ENCODE measurements around the gene DYNLT1.
"Not testable (repeated sequence)": the region's sequence is repeated elsewhere in the genome, so short reads cannot be mapped to it uniquely, and the experiment has no call there.

Gene DYNLT1

GRCh38 chr6:158656986-158657385, 12.4 kb upstream of the DYNLT1 start:
- not testable (repeated sequence) for H3K27me3 ChIP-seq (ENCODE audit: insufficient read depth, low read length); H3K9me3 ChIP-seq (ENCODE audit: low read length); H3K4me3 ChIP-seq (ENCODE audit: low read length); H3K36me3 ChIP-seq (ENCODE audit: insufficient read depth, low read length); H3K4me1 ChIP-seq (ENCODE audit: insufficient read depth, low read length); H2AFZ ChIP-seq (ENCODE audit: low read depth, low read length)

- Histone ChIP-seq H3K36me3 (ENCODE audit: insufficient read depth, low read length) (no peaks in the 10 kb centered on the region), H3K27me3 (ENCODE audit: insufficient read depth, low read length) (no peaks in the 10 kb centered on the region), H3K9me3 (ENCODE audit: low read length) (no peaks in the 10 kb centered on the region), H2AFZ (ENCODE audit: low read depth, low read length) (no peak overlapping the region), H3K4me1 (ENCODE audit: insufficient read depth, low read length) (peaks cover 9% of the 10 kb centered on the region), H3K4me3 (ENCODE audit: low read length) (no peak overlapping the region)
These were observed 11.3 kb upstream of the DYNLT1 start for GRCh38 chr6:158655569-158656450.

- Histone ChIP-seq H3K4me1 (ENCODE audit: insufficient read depth, low read length) (peaks cover 9% of the 10 kb centered on the region), H3K9me3 (ENCODE audit: low read length) (no peaks in the 10 kb centered on the region), H3K27me3 (ENCODE audit: insufficient read depth, low read length) (no peaks in the 10 kb centered on the region), H3K36me3 (ENCODE audit: insufficient read depth, low read length) (no peaks in the 10 kb centered on the region), H2AFZ (ENCODE audit: low read depth, low read length) (no peak overlapping the region), H3K4me3 (ENCODE audit: low read length) (no peak overlapping the region)
These were observed 10.5 kb upstream of the DYNLT1 start for GRCh38 chr6:158654960-158655489.

- Histone ChIP-seq H3K4me1 (ENCODE audit: insufficient read depth, low read length) (peaks cover 9% of the 10 kb centered on the region), H3K4me3 (ENCODE audit: low read length) (no peak overlapping the region), H3K9me3 (ENCODE audit: low read length) (no peaks in the 10 kb centered on the region), H3K27me3 (ENCODE audit: insufficient read depth, low read length) (peaks cover 3% of the 10 kb centered on the region), H2AFZ (ENCODE audit: low read depth, low read length) (no peak overlapping the region), H3K36me3 (ENCODE audit: insufficient read depth, low read length) (no peaks in the 10 kb centered on the region)
These were observed 10.0 kb upstream of the DYNLT1 start for GRCh38 chr6:158654498-158654897.

- Histone ChIP-seq H3K4me1 (ENCODE audit: insufficient read depth, low read length) (peaks cover 9% of the 10 kb centered on the region), H3K36me3 (ENCODE audit: insufficient read depth, low read length) (no peaks in the 10 kb centered on the region), H3K4me3 (ENCODE audit: low read length) (no peak overlapping the region), H3K27me3 (ENCODE audit: insufficient read depth, low read length) (peaks cover 6% of the 10 kb centered on the region), H2AFZ (ENCODE audit: low read depth, low read length) (no peak overlapping the region), H3K9me3 (ENCODE audit: low read length) (no peaks in the 10 kb centered on the region)
These were observed 9.2 kb upstream of the DYNLT1 start for GRCh38 chr6:158653577-158654354.

- not testable (repeated sequence) for H3K27me3 ChIP-seq (ENCODE audit: insufficient read depth, low read length); H3K4me3 ChIP-seq (ENCODE audit: low read length); H3K9me3 ChIP-seq (ENCODE audit: low read length); H2AFZ ChIP-seq (ENCODE audit: low read depth, low read length); H3K36me3 ChIP-seq (ENCODE audit: insufficient read depth, low read length); H3K4me1 ChIP-seq (ENCODE audit: insufficient read depth, low read length)
These were observed 7.6 kb upstream of the DYNLT1 start for GRCh38 chr6:158651981-158652737.

- Histone ChIP-seq H3K4me1 (ENCODE audit: insufficient read depth, low read length) (peaks cover 13% of the 10 kb centered on the region), H3K36me3 (ENCODE audit: insufficient read depth, low read length) (no peaks in the 10 kb centered on the region), H3K9me3 (ENCODE audit: low read length) (no peaks in the 10 kb centered on the region), H3K27me3 (ENCODE audit: insufficient read depth, low read length) (peaks cover 10% of the 10 kb centered on the region), H3K4me3 (ENCODE audit: low read length) (no peak within 1 kb of the TSS), H2AFZ (ENCODE audit: low read depth, low read length) (no peak within 1 kb of the TSS)
These were observed 5.0 kb upstream of the DYNLT1 start, which contains the start of gene SYTL3 for GRCh38 chr6:158649289-158650143. Gene SYTL3 (plus strand): TSS chr6:158650054. CDS start chr6:158663269, 13,215 bp downstream.

- Histone ChIP-seq H3K36me3 (ENCODE audit: insufficient read depth, low read length) (no peaks in the 10 kb centered on the region), H3K4me1 (ENCODE audit: insufficient read depth, low read length) (peaks cover 10% of the 10 kb centered on the region), H3K9me3 (ENCODE audit: low read length) (no peaks in the 10 kb centered on the region), H3K4me3 (ENCODE audit: low read length) (no peak overlapping the region), H2AFZ (ENCODE audit: low read depth, low read length) (no peak overlapping the region), H3K27me3 (ENCODE audit: insufficient read depth, low read length) (peaks cover 10% of the 10 kb centered on the region)
These were observed 4.2 kb upstream of the DYNLT1 start for GRCh38 chr6:158648682-158649131.

GRCh38 chr6:158647501-158647900, 3.0 kb upstream of the DYNLT1 start:
- Histone ChIP-seq H3K36me3 (ENCODE audit: insufficient read depth, low read length) (peaks cover under 1% of the 10 kb centered on the region), H3K4me1 (ENCODE audit: insufficient read depth, low read length) (peaks cover 11% of the 10 kb centered on the region)

GRCh38 chr6:158646023-158646910, 1.7 kb upstream of the DYNLT1 start:
- H3K4me3 ChIP-seq (ENCODE audit: low read length), result no peak overlapping the region
- H2AFZ ChIP-seq (ENCODE audit: low read depth, low read length), result no peak overlapping the region
- H3K36me3 ChIP-seq (ENCODE audit: insufficient read depth, low read length), result peaks cover 3% of the 10 kb centered on the region
- H3K9me3 ChIP-seq (ENCODE audit: low read length), result no peaks in the 10 kb centered on the region
- peaks cover 11% of the 10 kb centered on the region for H3K4me1 ChIP-seq (ENCODE audit: insufficient read depth, low read length)
- peaks cover 10% of the 10 kb centered on the region for H3K27me3 ChIP-seq (ENCODE audit: insufficient read depth, low read length)

More at GRCh38 chr6:158647501-158647900, 3.0 kb upstream of the DYNLT1 start:
- no peak overlapping the region for H3K4me3 ChIP-seq (ENCODE audit: low read length)
- no peak overlapping the region for H2AFZ ChIP-seq (ENCODE audit: low read depth, low read length)
- no peaks in the 10 kb centered on the region for H3K9me3 ChIP-seq (ENCODE audit: low read length)
- peaks cover 10% of the 10 kb centered on the region for H3K27me3 ChIP-seq (ENCODE audit: insufficient read depth, low read length)

Measured in neuron (in vitro differentiated cells).